ENCODE results near the gene DAPK1.

The DAPK1 gene

GRCh38 chr9:87529671-87530070 is 32.0 kb downstream of the DAPK1 start:
- H3K9ac ChIP-seq (ENCODE audit: low read length) = no peak overlapping the region
- no peaks in the 10 kb centered on the region for H4K20me1 ChIP-seq (ENCODE audit: insufficient read depth, low read length)
- H3K9me2 ChIP-seq (ENCODE audit: low read depth, low read length) = no peaks in the 10 kb centered on the region
- no peaks in the 10 kb centered on the region for H3K79me2 ChIP-seq (ENCODE audit: insufficient read depth, low read length)
- H3K36me3 ChIP-seq (ENCODE audit: insufficient read depth, low read length) = no peaks in the 10 kb centered on the region
- 0 out of 2 replicates have a peak, but pooled peaks cover 6% of the 10 kb centered on the region for H3K27me3 ChIP-seq (ENCODE audit: insufficient read depth, low read length)
- no peak overlapping the region for H3K4me3 ChIP-seq (ENCODE audit: low read depth, low read length, poor library complexity, severe bottlenecking)
- no peaks in the 10 kb centered on the region for H3F3A ChIP-seq (ENCODE audit: insufficient read depth, low read length)
- H3K4me1 ChIP-seq (ENCODE audit: insufficient read depth, low read length, severe bottlenecking) = no peaks in the 10 kb centered on the region
- no peaks in the 10 kb centered on the region for H3K9me3 ChIP-seq (ENCODE audit: low read length)
- H3K4me2 ChIP-seq (ENCODE audit: low read length) = no peak overlapping the region
- no peak for TF ChIP-seq CTCF (IDR thresholded peaks at IDR 0.05; ENCODE audit: low read length)
- TF ChIP-seq EZH2 (IDR thresholded peaks at IDR 0.05; ENCODE audit: borderline replicate concordance, low read length) = no peak
- H3K27ac ChIP-seq (ENCODE audit: low read depth, low read length, poor library complexity, severe bottlenecking) = no peak overlapping the region
- H2AFZ ChIP-seq (ENCODE audit: low read length) = no peak overlapping the region

- peaks cover 9% of the 10 kb centered on the region for H3K4me1 ChIP-seq (ENCODE audit: insufficient read depth, low read length, severe bottlenecking)
- no peak overlapping the region for H3K27ac ChIP-seq (ENCODE audit: low read depth, low read length, poor library complexity, severe bottlenecking)
- H3K27me3 ChIP-seq (ENCODE audit: insufficient read depth, low read length) = 0 out of 2 replicates have a peak, but pooled peaks cover 6% of the 10 kb centered on the region
- no peaks in the 10 kb centered on the region for H4K20me1 ChIP-seq (ENCODE audit: insufficient read depth, low read length)
- H3K9me3 ChIP-seq (ENCODE audit: low read length) = no peaks in the 10 kb centered on the region
- no peak overlapping the region for H3K9ac ChIP-seq (ENCODE audit: low read length)
- no peaks in the 10 kb centered on the region for H3K9me2 ChIP-seq (ENCODE audit: low read depth, low read length)
- no peak overlapping the region for H3K4me2 ChIP-seq (ENCODE audit: low read length)
- TF ChIP-seq CTCF (IDR thresholded peaks at IDR 0.05; ENCODE audit: low read length) (no peak), EZH2 (IDR thresholded peaks at IDR 0.05; ENCODE audit: borderline replicate concordance, low read length) (no peak)
- H3K79me2 ChIP-seq (ENCODE audit: insufficient read depth, low read length) = no peaks in the 10 kb centered on the region
- H3F3A ChIP-seq (ENCODE audit: insufficient read depth, low read length) = no peaks in the 10 kb centered on the region
- H3K36me3 ChIP-seq (ENCODE audit: insufficient read depth, low read length) = no peaks in the 10 kb centered on the region
- H2AFZ ChIP-seq (ENCODE audit: low read length) = no peak overlapping the region
- H3K4me3 ChIP-seq (ENCODE audit: low read depth, low read length, poor library complexity, severe bottlenecking) = no peak overlapping the region
Measured at GRCh38 chr9:87530716-87531115, 33.0 kb downstream of the DAPK1 start.

GRCh38 chr9:87531370-87532295 is 34.0 kb downstream of the DAPK1 start:
- H3K4me2 ChIP-seq (ENCODE audit: low read length) = no peak overlapping the region
- peaks cover 18% of the 10 kb centered on the region for H3K4me1 ChIP-seq (ENCODE audit: insufficient read depth, low read length, severe bottlenecking)
- H3F3A ChIP-seq (ENCODE audit: insufficient read depth, low read length) = no peaks in the 10 kb centered on the region
- no peak overlapping the region for H3K27ac ChIP-seq (ENCODE audit: low read depth, low read length, poor library complexity, severe bottlenecking)
- 0 out of 2 replicates have a peak, but pooled peaks cover 6% of the 10 kb centered on the region for H3K27me3 ChIP-seq (ENCODE audit: insufficient read depth, low read length)
- no peak overlapping the region for H3K9ac ChIP-seq (ENCODE audit: low read length)
- no peaks in the 10 kb centered on the region for H3K9me3 ChIP-seq (ENCODE audit: low read length)
- H3K4me3 ChIP-seq (ENCODE audit: low read depth, low read length, poor library complexity, severe bottlenecking) = no peak overlapping the region
- no peak overlapping the region for H2AFZ ChIP-seq (ENCODE audit: low read length)
- no peaks in the 10 kb centered on the region for H3K36me3 ChIP-seq (ENCODE audit: insufficient read depth, low read length)
- no peaks in the 10 kb centered on the region for H3K9me2 ChIP-seq (ENCODE audit: low read depth, low read length)
- TF ChIP-seq CTCF (IDR thresholded peaks at IDR 0.05; ENCODE audit: low read length) = no peak
- TF ChIP-seq EZH2 (IDR thresholded peaks at IDR 0.05; ENCODE audit: borderline replicate concordance, low read length) = no peak
- H3K79me2 ChIP-seq (ENCODE audit: insufficient read depth, low read length) = no peaks in the 10 kb centered on the region
- no peaks in the 10 kb centered on the region for H4K20me1 ChIP-seq (ENCODE audit: insufficient read depth, low read length)

Measured in OCI-LY1 (cell line).